Adipocyte (in vitro differentiated cells): ENCODE data around the gene LRR1.
"Not testable (repeated sequence)": the region's sequence is repeated elsewhere in the genome, so short reads cannot be mapped to it uniquely, and the experiment has no call there.

Experiments used
- DNase-seq: peaks from one replicate; pipeline ENCODE4 v3.0.0-alpha.2; 2015; ENCODE audit warnings: low read depth
- H3K27me3 ChIP-seq: replicated peaks from 2 replicates; pipeline ENCODE4 v1.7.0; 2013; ENCODE audit warnings: mild to moderate bottlenecking, low read length, moderate library complexity; ENCODE audit not compliant: control insufficient read depth, insufficient read depth
- H3K36me3 ChIP-seq: 2 replicates; pipeline ENCODE4 v1.7.0; 2013; ENCODE audit warnings: low read length, mild to moderate bottlenecking, moderate library complexity; ENCODE audit not compliant: control insufficient read depth, insufficient read depth, severe bottlenecking
- H3K4me1 ChIP-seq: 2 replicates; pipeline ENCODE4 v1.7.0; 2013; ENCODE audit warnings: mild to moderate bottlenecking, low read length, moderate library complexity; ENCODE audit not compliant: control insufficient read depth, insufficient read depth
- H3K4me3 ChIP-seq: 2 replicates; pipeline ENCODE4 v1.7.0; 2013; ENCODE audit warnings: mild to moderate bottlenecking, low read length, moderate library complexity
- H3K9ac ChIP-seq: 2 replicates; pipeline ENCODE4 v1.7.0; 2013; ENCODE audit warnings: mild to moderate bottlenecking, low read length, moderate library complexity
- H3K9me3 ChIP-seq: 2 replicates; pipeline ENCODE4 v1.7.0; 2013; ENCODE audit warnings: mild to moderate bottlenecking, low read length, moderate library complexity; ENCODE audit not compliant: control insufficient read depth

Gene LRR1

DNA sequence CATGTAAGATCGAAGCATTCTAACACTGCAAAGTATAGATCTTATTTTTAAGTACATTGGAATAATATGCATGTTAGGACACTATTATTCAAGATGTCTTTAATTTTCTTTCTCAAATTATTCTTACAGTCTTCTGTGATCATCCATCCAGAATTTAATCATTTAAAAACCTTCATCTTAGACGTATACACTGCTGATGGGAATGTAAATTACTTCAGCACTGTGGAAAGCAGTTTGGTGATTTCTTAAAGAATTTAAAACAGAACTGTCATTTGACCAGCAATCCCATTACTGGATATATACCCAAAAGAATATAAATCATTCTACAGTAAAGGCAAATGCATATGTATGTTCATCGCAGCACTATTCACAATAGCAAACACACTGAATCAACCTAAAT is 9.4 kb upstream of the LRR1 start:
- DNase-seq = no peak
- Histone ChIP-seq H3K27me3 (no peaks in the 10 kb centered on the region), H3K36me3 (peaks cover 3% of the 10 kb centered on the region), H3K4me3 (no peak overlapping the region), H3K4me1 (peaks cover 10% of the 10 kb centered on the region), H3K9me3 (no peaks in the 10 kb centered on the region), H3K9ac (no peak overlapping the region)

DNA sequence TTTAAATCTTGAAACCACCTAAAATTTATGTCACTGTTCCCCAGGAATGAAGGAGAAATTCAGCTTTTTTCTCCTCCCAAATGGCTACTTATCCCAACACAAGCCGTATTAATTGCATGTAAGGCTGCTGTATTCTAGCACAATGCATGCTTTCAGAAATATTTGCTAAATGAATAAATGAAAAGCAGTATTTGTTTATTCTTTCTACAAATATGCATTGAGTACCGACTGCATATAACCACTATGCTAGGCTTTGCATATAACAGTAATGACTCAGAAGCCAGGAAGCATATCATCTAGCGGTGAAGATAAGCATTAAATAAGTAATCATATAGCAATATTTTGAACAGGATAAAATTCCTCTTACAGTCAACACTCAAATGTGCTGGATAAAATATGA is 5.7 kb upstream of the LRR1 start:
- DNase-seq = peak; percentile 69
- H3K4me1 ChIP-seq = peaks cover 22% of the 10 kb centered on the region
- H3K9me3 ChIP-seq = no peaks in the 10 kb centered on the region
- H3K36me3 ChIP-seq = no peaks in the 10 kb centered on the region
- no peaks in the 10 kb centered on the region for H3K27me3 ChIP-seq
- H3K4me3 ChIP-seq = no peak overlapping the region
- H3K9ac ChIP-seq = no peak overlapping the region

DNA sequence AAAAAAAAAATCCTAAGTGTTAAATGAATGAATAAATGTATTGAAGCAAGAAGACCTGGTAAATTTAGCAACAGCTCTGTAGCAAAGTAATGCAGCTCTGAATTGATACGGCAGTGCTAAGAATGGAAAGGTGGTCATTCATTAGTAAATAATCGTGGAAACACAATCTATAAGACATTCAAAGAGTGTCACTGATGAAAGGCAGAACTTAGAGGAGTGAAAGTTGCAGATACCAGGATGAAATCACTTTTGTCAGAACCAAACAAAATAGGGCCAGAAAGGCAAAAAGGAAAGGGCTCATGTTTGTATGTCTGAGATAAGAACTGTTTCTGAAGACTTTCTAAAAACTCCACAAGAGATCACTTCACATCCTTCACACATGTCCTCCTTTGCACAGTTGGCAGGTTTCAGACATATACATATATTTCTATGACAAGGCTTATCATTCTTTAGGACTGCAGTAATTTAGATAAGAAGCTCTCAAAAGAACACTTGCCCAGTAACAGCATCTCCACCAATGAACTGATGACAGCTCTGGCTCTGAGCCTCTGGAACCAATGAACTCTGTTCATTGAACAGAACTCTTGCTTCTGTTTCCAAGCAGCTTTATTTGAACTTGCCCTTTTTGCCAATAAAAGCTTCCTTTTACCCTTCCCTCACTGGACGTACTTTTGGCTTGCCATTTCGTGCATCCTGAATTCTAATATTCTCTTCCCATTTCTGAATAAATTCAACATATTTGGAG is 4.2 kb upstream of the LRR1 start:
- DNase-seq = peak; percentile 62
- peak overlapping the region; percentile 55 for H3K4me3 ChIP-seq
- H3K27me3 ChIP-seq = no peaks in the 10 kb centered on the region
- no peaks in the 10 kb centered on the region for H3K36me3 ChIP-seq
- peaks cover 22% of the 10 kb centered on the region for H3K4me1 ChIP-seq
- peak overlapping the region; percentile 53 for H3K9ac ChIP-seq
- H3K9me3 ChIP-seq = no peaks in the 10 kb centered on the region

DNA sequence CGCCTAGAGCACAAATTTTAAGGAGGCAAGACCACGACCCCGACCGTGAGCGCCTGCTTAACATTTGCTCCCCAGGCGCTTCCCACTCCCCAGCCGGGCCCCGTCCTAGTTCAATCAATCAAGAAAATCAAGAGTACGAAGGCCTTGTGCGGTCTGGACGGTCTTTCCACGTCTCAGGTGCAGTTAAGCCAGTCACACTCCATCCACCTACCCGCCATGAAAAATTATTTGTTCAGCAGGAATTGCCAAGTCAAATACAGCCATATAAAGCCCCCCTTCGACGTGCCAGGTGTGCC is 603 bp upstream of the LRR1 start:
- no peaks in the 10 kb centered on the region for H3K9me3 ChIP-seq
- peaks cover 2% of the 10 kb centered on the region for H3K36me3 ChIP-seq
- DNase-seq = peak; percentile 55
- H3K9ac ChIP-seq = peak overlapping the region; percentile 98
- peaks cover 22% of the 10 kb centered on the region for H3K4me1 ChIP-seq
- peak overlapping the region; percentile 98 for H3K4me3 ChIP-seq
- no peaks in the 10 kb centered on the region for H3K27me3 ChIP-seq

DNA sequence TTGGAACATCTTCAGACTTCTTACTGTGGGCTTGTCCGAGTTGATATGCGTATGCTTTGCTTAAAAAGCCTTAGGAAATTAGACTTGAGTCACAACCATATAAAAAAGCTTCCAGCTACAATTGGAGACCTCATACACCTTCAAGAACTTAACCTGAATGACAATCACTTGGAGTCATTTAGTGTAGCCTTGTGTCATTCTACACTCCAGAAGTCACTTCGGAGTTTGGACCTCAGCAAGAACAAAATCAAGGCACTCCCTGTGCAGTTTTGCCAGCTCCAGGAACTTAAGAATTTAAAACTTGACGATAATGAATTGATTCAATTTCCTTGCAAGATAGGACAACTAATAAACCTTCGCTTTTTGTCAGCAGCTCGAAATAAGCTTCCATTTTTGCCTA is 8.8 kb downstream of the LRR1 start:
- Histone ChIP-seq H3K27me3 (no peaks in the 10 kb centered on the region), H3K4me3 (no peak overlapping the region), H3K9ac (no peak overlapping the region), H3K9me3 (no peaks in the 10 kb centered on the region), H3K36me3 (peaks cover 14% of the 10 kb centered on the region), H3K4me1 (no peaks in the 10 kb centered on the region)
- no peak for DNase-seq

DNA sequence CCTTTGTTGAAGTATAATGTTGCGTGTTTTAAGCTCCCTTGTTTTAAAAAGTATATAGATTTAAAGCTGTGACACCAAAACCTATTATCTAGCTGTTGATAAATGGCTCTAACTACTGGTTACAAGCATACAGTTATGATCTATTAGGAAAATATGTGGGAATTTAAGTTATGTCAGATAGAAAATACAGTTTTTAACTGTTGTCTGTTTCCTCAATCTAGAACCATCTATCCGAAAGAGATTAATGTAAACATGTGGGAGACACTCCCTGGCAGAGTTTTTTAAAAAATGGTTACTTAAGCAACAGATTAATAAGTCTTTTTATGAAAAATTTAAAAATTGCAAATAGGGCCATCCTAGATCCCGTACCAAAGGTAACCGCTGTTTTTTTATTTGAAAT is 13.5 kb downstream of the LRR1 start:
- no peak for DNase-seq
- Histone ChIP-seq H3K4me3 (no peak overlapping the region), H3K36me3 (peaks cover 4% of the 10 kb centered on the region), H3K9me3 (no peaks in the 10 kb centered on the region), H3K9ac (no peak overlapping the region), H3K27me3 (no peaks in the 10 kb centered on the region), H3K4me1 (peaks cover 6% of the 10 kb centered on the region)

DNA sequence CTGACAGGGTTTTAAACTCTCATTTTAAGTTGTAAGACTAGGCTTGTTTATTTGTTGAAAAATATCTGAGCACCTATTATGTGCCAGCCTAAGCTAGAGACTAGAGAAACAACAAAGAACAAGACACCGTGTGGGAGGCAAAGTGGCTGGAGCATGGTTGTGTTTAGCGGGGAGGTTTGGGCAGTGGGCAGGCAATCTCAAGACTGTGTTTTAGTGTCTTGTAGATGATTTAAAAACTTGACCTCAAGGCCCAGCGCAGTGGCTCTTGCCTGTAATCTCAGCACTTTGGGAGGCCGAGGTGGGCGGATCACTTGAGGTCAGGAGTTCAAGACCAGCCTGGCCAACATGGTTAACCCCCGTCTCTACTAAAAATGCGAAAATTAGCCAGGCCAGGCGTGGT is 13.9 kb downstream of the LRR1 start:
- Histone ChIP-seq H3K4me3 (no peak overlapping the region), H3K4me1 (peaks cover 11% of the 10 kb centered on the region), H3K36me3 (peaks cover 8% of the 10 kb centered on the region), H3K9me3 (no peaks in the 10 kb centered on the region), H3K27me3 (no peaks in the 10 kb centered on the region), H3K9ac (no peak overlapping the region)
- DNase-seq = no peak

DNA sequence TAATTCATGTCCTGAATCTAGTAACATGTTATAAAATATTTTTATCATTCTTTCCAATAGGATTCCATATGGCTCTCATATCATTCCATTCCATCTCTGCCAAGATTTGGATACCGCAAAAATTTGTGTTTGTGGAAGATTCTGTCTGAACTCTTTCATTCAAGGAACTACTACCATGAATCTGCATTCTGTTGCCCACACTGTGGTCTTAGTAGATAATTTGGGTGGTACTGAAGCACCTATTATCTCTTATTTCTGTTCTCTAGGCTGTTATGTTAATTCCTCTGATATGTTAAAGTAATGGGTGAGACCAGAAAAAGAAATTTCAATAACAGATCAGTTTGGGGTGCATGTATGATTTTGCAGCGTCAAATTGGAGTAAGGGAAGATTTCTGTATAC is 15.5 kb downstream of the LRR1 start:
- no peak overlapping the region for H3K9ac ChIP-seq

DNA sequence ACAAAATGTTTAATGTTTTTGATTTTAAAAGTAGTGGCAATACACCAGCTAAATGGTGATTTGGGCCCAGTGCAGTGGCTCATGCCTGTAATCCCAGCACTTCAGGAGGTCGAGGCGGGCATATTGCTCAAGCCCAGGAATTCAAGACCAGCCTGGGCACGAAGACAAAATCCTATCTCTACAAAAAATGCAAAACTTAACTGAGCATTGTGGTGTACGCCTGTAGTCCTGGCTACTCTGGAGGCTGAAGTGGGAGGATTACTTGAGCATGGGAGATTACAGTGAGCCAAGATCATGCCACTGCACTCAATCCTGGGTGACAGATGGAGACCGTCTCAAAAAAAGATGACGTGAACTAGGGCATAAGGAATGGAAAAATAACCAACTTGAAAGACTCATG is 17.0 kb downstream of the LRR1 start:
- peaks cover 23% of the 10 kb centered on the region for H3K36me3 ChIP-seq
- no peaks in the 10 kb centered on the region for H3K27me3 ChIP-seq
- no peaks in the 10 kb centered on the region for H3K9me3 ChIP-seq
- H3K9ac ChIP-seq = no peak overlapping the region
- no peak for DNase-seq
- H3K4me1 ChIP-seq = peaks cover 20% of the 10 kb centered on the region
- no peak overlapping the region for H3K4me3 ChIP-seq

More for the DNA sequence above, 15.5 kb downstream of the LRR1 start:
- no peaks in the 10 kb centered on the region for H3K9me3 ChIP-seq
- H3K4me3 ChIP-seq = no peak overlapping the region
- no peaks in the 10 kb centered on the region for H3K27me3 ChIP-seq
- peaks cover 19% of the 10 kb centered on the region for H3K4me1 ChIP-seq
- peaks cover 23% of the 10 kb centered on the region for H3K36me3 ChIP-seq
- no peak for DNase-seq

DNA sequence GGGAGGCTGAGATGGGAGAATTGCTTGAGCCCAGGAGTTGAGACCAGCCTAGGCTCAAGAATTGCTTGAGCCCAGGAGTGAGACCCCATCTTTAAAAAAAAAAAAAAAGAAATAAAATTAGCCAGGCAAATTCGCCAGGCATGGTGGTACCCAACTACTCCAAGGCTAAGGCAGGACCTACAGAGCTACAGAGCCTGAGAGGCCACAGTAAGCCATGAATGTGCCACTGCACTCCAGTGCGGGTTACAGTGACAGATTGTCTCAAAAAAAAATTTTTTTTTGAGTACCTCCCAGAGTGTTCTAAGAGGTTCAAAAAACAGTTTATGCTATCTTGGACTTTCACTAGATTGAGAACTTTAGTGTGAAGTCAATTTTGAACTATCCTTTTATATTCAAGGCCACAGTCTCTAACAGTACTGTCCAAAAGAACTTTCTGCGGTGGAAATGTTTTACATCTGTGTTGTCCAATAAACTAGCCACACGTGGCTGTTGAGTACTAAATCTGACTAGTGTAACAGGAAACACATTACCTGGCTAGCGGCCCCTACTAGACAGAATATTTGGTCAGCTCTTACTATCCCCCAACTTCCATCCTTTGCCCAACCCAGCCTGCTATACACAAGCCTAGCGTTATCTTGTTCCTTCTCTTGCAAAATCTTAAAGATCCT is 19.2 kb downstream of the LRR1 start:
- H3K4me3 ChIP-seq = no peak overlapping the region
- H3K9ac ChIP-seq = no peak overlapping the region
- no peaks in the 10 kb centered on the region for H3K27me3 ChIP-seq
- no peaks in the 10 kb centered on the region for H3K9me3 ChIP-seq
- DNase-seq = no peak
- peaks cover 23% of the 10 kb centered on the region for H3K36me3 ChIP-seq
- H3K4me1 ChIP-seq = peaks cover 34% of the 10 kb centered on the region

DNA sequence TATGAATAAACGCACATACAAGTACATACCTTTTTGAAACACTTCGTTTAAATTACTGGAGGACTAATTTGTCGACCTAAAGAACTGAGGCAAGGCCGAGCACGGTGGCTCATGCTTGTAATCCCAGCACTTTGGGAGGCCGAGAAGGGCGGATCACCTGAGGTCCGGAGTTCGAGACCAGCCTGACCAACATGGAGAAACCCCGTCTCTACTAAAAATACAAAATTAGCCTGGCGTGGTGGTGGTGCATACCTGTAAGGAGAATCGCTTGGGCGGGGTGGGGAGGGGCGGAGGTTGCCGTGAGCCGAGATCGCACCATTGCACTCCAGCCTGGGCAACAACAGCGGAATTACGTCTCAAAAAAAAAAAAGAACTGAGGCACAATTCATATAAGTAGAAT is 20.5 kb downstream of the LRR1 start:
- not testable (repeated sequence) for DNase-seq, H3K9me3 ChIP-seq, H3K27me3 ChIP-seq
- Histone ChIP-seq H3K4me3 (peak overlapping the region; percentile 99), H3K9ac (peak overlapping the region; percentile 100), H3K36me3 (peaks cover 23% of the 10 kb centered on the region), H3K4me1 (peaks cover 47% of the 10 kb centered on the region)

DNA sequence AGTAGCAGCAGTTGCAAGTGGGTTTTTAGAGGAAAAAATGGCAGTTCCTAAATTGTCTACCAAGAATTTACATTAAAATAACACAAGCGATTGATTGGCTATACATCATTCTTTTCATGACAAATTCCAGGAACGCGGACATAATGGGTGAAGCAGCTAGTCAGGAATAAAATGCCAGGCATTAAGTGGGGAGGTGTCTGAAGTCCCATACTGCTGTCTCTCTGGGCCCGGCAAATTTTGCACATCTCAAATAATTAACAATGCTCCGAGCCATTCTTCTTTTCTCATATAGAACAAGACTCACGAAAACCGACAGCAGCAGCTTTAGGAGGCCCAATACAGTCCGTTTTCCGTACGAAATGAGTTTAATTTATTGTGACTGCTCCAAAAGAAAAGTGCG is 21.0 kb downstream of the LRR1 start:
- Histone ChIP-seq H3K4me3 (peak overlapping the region; percentile 99), H3K9me3 (no peaks in the 10 kb centered on the region), H3K27me3 (no peaks in the 10 kb centered on the region), H3K36me3 (peaks cover 23% of the 10 kb centered on the region), H3K4me1 (peaks cover 51% of the 10 kb centered on the region), H3K9ac (peak overlapping the region; percentile 100)
- peak; percentile 36 for DNase-seq
